GM21381 (cell line): ENCODE measurements around the gene GLS.

ENCODE experiments used
- ATAC-seq: cut with Tn5 transposase; IDR thresholded peaks from one replicate; pipeline ENCODE4 v1.9.1; 2021; ENCODE audit warnings: mild to moderate bottlenecking, moderate library complexity; ENCODE audit not compliant: unreplicated experiment

GLS gene

GRCh38 chr2:190968522-190968921, 87.9 kb downstream of the GLS start:
- ATAC-seq = no peak

GRCh38 chr2:190970160-190970559, 89.5 kb downstream of the GLS start:
- no peak for ATAC-seq

DNA sequence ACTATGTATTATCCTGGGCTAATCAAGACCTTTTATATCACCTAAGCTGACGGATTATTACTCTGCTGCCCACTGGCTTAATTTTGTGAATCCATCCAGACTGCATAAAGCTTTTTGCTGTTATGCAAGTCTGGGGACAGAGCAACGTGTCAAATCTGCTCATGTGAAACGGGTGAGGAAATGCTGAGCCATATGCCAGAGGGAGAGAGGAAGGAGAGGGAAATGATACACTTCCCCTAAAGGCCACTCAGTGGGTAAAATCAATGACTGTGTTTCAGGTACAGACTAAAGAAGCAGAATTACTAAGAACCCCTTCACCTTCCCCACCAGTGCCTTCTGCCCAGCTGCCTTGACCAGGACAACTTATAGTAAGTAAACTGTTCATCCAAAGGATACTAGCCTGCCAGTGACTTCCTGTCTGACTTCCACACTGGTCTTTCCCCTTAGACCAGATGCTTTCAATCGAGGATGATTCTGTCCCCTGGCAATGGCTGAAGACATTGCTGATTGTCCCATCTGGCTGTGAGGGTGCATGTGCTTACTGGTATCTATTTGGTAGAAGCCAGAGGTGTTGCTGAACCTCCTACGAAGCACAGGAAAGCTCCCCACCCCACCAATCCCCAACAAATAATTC, 90.4 kb downstream of the GLS start:
- ATAC-seq = no peak

DNA sequence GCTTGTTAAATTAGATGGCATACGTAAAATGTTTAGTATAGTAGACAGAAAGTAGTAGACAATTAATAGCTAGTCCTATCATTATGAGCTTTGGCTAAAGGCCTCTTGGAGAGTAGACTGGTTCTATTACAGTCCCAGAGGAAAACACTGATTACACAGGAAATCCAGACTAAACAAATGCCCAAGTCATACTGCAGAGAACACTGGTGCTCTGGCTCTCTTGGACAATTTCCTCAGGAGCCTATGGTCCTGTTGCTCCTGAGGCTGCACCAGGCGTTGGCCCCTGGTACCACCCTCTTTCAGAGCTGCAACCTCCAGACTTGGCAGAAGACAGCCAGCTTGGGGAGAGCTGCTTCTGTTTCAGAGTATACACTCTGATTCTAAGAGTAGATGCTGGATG, 91.6 kb downstream of the GLS start:
- ATAC-seq = no peak

GRCh38 chr2:190972846-190973245, 92.2 kb downstream of the GLS start:
- ATAC-seq = no peak

DNA sequence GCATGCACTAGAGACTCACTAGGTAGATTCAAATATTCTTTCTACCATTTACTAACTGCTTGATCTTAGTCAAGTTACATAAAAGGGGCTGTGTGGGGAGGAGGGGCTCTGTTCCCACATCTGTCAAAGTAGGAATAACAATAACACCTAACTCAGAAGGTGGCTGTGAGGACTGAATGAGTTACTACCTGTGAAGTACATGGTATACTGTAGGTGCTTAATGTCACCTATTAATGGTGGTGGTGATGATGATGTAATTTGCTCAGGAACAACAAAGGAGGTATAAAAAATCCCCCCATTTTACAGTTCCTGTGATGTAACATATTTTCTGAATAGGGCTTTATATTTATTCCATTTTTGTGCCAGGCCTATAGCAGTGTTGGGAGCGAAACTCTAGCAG, 92.6 kb downstream of the GLS start:
- no peak for ATAC-seq

- no peak for ATAC-seq
Measured at GRCh38 chr2:190973726-190974628, 93.4 kb downstream of the GLS start.

- no peak for ATAC-seq
Measured at GRCh38 chr2:190974629-190975361, 94.2 kb downstream of the GLS start.

- no peak for ATAC-seq
Measured at GRCh38 chr2:190976521-190976920, 95.9 kb downstream of the GLS start.

DNA sequence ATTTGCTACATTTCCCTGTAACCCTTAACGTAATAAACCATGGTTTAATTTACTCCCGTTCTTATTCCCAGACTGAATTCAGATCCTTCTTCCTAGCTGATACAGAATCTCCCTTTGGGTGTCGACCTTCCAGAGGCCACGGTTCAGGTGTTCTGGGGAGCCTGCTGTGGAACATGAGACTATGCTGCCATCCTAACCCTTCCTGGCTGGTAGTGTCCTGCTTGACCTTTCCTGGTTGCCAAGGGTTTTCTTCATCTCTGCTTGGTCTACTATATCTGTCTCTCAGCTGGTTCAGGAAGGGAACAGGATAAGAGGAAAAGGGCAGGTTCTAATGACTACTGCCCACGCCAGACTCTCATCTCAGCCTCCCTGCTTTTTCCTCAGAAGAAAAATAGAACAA, 96.9 kb downstream of the GLS start:
- no peak for ATAC-seq

- ATAC-seq = no peak
Measured at GRCh38 chr2:190978389-190979053, 97.9 kb downstream of the GLS start.

DNA sequence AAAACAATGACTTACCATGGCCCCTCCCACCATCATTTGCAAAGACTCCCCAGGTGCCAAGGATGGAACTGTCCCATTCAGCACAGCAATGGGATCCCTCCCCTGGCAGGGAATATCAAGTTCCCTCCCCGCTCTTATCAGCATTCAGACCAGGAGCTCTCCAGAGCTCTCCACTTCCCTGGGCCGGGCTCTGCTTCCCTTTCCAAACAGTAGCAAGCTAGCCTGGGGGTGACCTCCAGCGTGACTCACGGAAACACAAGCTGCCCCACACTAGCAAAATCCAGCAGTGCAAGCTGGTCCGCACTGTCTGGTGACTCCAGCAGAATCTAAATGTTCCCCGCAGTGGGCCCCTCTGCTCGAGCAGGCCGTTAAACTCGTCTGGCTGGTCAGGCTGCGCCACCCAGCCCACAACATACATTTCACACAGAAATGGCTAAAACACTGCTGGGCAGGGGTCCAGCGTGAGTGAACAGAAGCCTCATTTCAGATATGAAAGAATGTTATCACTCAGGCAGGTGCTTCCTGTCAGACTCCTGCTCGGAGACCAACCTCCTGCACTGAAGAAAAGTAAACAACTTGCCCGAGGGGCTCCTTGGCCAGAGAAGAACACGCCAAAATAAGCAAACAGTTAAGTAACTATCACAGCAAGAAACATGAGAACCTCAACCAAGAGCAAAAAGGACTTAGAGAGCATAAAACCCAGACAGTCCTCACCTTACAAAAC, 99.4 kb downstream of the GLS start:
- ATAC-seq = no peak

- ATAC-seq = no peak
Measured at GRCh38 chr2:190980630-190981209, 100.1 kb downstream of the GLS start.

GRCh38 chr2:190981333-190981732, 100.7 kb downstream of the GLS start:
- no peak for ATAC-seq

DNA sequence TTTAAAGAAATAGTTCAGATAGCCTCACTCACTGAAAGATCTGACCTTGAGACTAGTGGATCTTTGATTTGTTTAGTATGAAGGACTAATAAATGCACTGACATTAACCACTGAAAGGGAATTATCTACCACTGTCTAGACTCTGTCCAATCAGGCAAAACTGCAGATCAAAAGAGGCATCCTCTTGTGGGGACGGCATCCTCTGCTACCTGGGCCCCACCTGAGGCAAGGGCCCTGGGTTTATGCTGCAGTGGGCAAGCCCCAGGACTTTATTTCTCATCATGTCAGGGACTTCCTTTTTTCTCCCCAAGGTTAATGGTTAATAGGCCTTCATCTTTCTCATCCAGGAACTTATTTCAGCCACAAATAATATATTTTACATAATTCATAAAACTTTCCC, 101.1 kb downstream of the GLS start:
- ATAC-seq = no peak

GRCh38 chr2:190982262-190983034, 101.8 kb downstream of the GLS start:
- no peak for ATAC-seq

DNA sequence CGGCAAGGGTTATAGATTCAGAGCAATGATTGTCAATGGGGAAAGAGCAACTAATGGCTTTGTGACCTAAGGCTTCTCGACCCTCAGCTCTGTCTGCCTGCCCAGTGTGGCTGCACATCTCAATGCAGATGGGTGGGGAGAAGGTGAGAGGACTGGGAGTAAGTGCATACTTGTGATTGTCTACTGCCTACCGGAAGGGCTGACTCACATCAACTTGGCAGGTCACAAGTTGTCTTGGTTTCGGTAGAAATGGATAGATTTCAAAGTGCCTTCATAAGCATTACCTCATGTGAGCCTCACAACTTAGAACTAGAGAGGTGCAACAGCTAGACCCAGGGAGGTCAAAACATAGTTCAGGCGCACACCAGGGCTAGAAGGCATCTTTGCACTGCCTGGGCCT, 104.0 kb downstream of the GLS start:
- no peak for ATAC-seq

- ATAC-seq = no peak
Measured at GRCh38 chr2:190986221-190986953, 105.8 kb downstream of the GLS start.

DNA sequence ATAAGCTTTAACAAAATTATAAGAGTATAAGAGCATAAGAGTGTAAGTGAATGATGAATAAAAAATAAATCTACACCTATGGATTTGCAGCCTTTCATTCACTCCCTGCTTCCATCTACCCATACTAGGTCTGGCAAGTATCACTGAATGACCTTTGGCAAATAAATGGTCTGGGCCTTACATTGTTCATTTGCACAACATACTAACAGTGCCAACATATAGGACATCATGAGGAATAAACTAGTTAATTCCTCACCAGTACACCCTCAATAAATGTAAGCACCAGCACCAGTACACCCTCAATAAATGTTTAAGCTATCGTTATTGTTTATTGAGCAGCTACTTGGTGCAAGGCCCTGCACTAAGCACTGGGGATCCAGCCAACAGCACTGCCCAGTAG, 106.5 kb downstream of the GLS start:
- no peak for ATAC-seq
